ENCODE data around the gene SMLR1.
A peak's percentile ranks its signal among the peaks of the same experiment; 100 is the strongest.

Gene SMLR1

GRCh38 chr6:130825772-130826441, 1.3 kb upstream of the SMLR1 start:
- no peak for DNase-seq

GRCh38 chr6:130826442-130827246, 562 bp upstream of the SMLR1 start:
- DNase-seq, result no peak

GRCh38 chr6:130829333-130829910, 2.2 kb downstream of the SMLR1 start:
- no peak for DNase-seq

GRCh38 chr6:130831607-130832006, 4.4 kb downstream of the SMLR1 start:
- no peak for DNase-seq

GRCh38 chr6:130833569-130833968, 6.4 kb downstream of the SMLR1 start:
- no peak for DNase-seq

- no peak for DNase-seq
Observed at GRCh38 chr6:130834482-130835251, 7.5 kb downstream of the SMLR1 start.

- DNase-seq, result no peak
Observed at GRCh38 chr6:130836055-130836640, 8.9 kb downstream of the SMLR1 start.

GRCh38 chr6:130837067-130837466, 9.9 kb downstream of the SMLR1 start:
- no peak for DNase-seq

- no peak for DNase-seq
Observed at GRCh38 chr6:130838250-130838860, 11.1 kb downstream of the SMLR1 start.

- DNase-seq, result no peak
Observed at GRCh38 chr6:130838951-130839350, 11.7 kb downstream of the SMLR1 start.

GRCh38 chr6:130839379-130839778, 12.2 kb downstream of the SMLR1 start:
- DNase-seq, result no peak

GRCh38 chr6:130840050-130840449, 12.8 kb downstream of the SMLR1 start:
- no peak for DNase-seq

GRCh38 chr6:130841128-130841728, 14.0 kb downstream of the SMLR1 start:
- no peak for DNase-seq

GRCh38 chr6:130843575-130844320, 16.5 kb downstream of the SMLR1 start:
- DNase-seq, result no peak

GRCh38 chr6:130846501-130846900, 19.3 kb downstream of the SMLR1 start:
- DNase-seq, result no peak

- DNase-seq, result no peak
Observed at GRCh38 chr6:130847001-130847910, 20.1 kb downstream of the SMLR1 start.

GRCh38 chr6:130848945-130849344, 21.7 kb downstream of the SMLR1 start:
- peak; percentile 25 for DNase-seq

- DNase-seq, result no peak
Observed at GRCh38 chr6:130849594-130849993, 22.4 kb downstream of the SMLR1 start.

GRCh38 chr6:130851026-130851425, 23.8 kb downstream of the SMLR1 start:
- no peak for DNase-seq

Data from CD4-positive, alpha-beta T cell treated with Interleukin-15 for 1 hour (primary cell).